NOMO-1 treated with DMSO at 0.1 percent for 48 hours (cell line): ENCODE results near the gene CPVL.

Experiments
- DNase-seq: peaks from one replicate; lab custom pipeline; 2025; ENCODE audit not compliant: unreplicated experiment; lab: John Stamatoyannopoulos, UW

CPVL gene

DNA sequence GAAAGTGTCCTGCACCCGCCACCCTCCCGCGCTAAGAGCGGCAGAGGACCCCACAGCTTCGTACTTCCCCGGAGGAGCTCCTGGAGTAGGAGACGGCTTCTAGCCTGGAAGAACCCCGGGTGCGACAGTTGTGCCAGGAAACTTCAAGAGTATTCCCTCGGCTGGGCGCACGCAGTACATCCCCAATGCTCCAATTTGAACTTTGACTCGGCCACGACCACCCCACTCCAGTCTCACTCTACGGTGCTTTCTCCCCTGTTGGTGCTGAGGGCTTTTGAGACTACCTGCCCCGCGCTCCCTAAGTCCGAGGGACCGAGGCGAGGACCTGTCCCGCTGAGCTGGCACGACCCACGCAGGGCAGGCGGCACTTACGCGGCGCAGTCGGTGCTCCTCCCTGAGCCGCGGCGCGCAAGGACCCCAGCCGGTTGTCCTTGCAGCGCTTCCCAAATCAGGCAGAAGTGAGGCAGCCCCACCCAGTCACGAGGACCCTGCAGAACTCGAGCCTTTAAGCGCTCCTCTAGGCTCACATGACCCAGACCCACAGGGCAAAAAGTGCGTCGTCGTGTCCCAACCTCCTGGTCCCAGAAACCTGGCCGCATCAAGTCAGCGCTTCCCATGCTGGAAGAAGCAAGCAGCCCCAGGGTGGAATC lies at the start of gene CPVL:
CPVL (minus strand) TSS at position 481 of the 650 bp plus-strand sequence. CDS start 25,476 bp downstream, outside the sequence.
- peak; percentile 63 for DNase-seq

DNA sequence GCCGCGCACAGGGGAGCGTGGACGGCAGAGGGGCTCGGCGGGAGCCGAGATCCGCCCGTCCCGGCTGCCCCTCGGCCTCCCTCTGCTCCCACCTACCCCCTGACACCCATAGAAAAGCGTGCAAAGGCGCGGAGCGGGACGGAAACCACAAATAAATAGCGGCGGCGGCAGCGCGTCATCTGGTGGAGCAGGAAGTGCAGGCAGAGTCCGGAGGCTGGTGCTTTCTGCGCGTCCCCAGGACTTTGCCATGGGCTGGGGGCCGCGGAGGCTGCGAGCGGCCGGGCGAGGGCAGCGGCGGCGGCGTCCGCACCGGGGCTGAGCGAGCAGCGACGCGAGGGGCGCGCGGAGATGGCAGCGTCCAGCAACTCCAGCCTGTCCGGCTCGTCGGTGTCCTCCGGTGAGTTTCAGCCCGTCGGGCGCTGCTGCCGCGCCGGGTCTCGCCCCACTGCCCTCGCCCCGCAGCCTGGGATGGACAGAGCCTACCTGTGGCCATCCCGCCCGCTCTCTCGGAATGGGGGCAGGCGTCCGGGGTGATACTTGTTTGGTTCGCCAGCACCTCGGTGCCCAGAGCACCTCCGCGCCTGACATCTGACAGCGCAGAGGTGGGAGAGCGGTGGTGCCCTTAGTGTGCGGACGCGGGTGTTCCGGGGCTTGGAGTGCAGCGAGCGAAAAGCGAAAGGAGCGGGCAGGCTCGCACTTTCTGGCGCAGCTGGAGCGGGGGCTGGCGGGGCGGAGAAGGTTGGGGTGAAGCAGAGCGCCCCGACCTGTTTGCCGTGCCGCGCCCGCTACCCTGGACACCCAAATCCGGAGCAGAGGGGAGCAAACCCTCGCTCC lies 48.5 kb upstream of the CPVL start, which contains the start of gene CHN2:
CHN2 (plus strand) TSS at position 182 of the 834 bp plus-strand sequence.
- peak; percentile 40 for DNase-seq

DNA sequence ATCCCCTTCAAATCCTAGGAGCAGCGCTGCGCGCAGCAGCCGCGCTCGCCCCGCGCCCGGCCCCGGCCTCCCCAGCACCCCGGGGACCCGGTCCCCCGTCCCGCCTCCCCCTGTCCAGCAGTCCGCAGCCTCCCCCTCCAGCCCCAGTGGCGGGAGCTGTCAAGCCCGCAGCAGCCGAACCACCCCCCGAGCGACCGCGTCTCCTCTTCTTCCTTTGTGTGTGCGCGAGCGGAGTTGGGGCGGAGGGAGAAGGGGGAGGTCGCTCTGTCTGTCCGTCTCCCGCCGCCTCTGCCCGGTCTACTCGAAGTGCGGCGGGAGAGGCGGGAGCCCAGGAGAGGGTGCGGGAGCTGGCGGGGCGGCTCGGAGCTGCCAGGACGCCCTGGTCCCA lies 47.9 kb upstream of the CPVL start:
- DNase-seq, result no peak

DNA sequence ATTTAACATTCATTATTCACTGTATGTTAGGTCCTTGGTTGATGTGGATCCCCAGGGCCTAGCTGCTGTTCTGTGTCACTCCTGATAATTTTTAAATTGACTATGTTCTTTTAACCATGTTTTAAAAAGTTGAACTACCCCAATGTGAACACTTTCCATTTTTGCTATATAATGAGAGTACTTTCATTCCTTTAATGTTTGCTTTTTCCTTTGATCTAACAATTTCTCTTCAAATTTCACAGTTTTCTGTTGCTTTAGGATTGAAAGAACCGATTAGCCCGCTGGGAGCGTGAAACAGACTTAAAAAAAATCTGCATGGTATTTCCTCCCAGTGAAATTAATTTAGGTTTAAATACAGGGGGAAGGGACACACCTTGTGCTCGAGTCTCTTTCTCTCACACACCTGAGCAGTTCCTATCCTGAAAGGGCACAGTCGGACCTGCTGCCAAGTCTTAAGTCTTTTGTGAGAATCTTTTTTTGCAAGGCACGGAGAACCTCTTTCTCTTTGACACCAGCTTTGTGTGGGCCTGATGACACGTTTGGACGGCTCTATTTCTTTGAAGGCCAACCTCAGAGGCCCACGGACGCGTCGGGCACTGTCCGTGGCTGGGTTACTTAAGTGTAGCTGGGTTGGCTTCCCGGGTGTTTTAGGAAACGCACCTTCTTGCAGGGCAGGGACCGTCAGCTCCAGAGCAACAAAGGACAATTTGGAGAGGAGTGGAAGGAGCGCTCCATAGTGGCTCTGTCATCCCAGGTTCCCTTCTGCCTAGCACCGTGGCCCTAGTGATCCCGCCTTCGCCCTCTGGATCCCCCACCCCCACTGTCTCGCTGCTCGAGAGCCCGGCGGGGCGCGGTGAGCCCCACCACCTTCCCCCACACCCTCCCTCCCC lies 47.2 kb upstream of the CPVL start:
- no peak for DNase-seq

DNA sequence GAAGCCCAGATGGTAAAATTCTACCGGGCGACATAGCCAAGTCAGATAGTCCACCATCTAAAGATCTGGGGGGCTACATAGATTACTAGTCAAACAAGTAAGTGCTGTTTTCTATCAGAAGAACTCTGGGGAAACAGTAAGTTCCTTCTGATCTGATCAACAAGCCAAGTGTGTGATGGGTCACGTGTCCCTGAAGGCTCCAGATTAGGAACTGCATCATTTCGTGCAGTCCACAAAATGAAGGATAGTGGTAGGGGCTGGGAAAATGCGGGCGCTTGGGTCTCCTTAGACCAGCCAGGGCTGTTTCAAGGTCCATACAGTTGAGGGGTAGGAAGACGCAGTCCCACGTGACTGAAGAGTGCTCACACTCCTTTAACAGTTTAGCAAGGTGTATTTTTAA lies 46.5 kb upstream of the CPVL start:
- no peak for DNase-seq

DNA sequence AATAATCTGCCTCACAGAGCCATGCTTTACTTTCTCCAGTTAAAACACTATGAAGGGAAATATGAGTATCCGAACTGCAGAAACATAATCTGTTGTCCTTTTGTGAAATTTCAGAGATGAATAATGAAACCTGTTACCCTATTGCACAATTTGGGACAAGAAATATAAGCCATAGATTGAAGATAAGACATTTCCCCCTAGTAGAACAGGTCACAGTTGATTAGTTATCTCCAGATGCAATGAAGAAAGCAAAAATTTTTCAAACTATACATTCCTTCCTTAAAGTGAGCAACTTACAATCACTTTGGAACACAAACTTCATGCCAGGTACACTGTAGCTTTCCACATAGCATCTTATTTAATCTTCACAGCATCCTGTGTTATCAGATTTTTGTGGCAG lies 46.0 kb upstream of the CPVL start:
- DNase-seq, result no peak

DNA sequence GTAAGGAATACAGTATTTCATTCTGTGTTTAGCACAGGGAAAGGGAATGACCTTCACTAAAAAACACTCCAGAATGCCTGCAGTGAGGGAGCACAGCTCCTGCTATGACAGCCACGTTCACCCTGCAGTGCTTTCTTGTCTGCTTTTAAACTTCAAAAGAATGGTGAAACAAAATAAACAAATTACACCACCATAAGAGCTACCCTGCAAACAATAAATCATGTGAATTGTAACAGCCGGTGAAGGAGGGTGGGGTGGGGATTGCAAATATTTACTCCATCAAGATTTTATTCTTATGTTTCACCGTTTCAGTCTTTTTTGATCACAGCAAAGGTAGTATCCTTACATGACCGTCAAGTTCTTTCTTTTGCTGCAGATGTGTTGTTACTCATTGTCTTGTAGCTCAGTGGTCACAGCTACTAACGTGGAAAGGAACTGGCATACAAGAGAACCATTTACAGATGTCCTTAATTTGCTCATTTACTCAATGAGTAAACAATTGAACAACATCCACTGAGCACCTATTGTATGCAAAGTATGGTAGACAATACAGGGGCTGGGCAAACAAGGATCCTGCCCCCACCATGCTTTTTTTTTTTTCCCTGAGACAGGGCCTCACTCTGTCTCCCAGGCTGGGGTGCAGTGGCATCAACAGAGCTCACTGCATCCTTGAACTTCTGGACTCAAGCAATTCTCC lies 44.2 kb upstream of the CPVL start:
- DNase-seq, result no peak

DNA sequence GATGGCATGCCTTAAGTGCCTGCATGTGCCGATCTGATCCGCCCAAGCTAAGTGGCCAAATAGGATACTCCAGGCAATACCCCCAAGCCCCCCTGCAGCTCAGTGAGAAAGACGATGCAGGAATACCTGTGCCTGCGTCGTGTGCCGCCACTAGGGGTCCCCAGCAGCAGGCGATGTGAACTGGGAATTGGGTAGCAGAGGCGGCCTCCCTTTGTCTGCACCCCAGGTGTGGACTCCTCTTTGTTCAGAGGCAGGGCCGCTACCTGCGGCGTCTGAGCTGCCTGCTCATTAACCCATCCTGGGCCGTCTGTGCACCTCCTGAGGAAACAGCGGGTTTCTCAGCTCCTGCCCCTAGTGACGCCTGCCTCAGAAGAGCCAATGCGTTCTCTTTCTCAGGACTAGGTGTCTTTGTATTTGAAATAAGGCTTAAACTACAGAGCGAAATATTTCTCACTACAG lies 43.4 kb upstream of the CPVL start:
- peak; percentile 28 for DNase-seq

DNA sequence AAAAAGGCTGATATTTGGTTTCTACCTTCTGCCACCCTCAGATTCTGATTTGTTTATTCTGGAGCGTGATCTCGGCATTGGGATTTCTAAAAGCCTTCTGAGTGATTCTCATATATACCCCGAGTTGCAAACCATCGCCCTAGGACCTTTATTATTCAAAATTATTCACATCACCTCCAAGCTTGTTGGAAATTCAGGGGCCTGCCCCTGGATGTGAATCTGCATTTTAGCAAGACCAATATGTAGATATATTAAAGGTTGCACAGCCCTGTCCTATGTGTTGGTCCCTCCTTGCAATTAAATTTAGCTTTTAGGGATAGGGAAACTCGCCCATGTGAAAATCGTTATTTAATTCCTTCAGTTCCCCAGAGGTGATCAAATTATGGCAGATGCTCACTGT lies 39.3 kb upstream of the CPVL start:
- no peak for DNase-seq

DNA sequence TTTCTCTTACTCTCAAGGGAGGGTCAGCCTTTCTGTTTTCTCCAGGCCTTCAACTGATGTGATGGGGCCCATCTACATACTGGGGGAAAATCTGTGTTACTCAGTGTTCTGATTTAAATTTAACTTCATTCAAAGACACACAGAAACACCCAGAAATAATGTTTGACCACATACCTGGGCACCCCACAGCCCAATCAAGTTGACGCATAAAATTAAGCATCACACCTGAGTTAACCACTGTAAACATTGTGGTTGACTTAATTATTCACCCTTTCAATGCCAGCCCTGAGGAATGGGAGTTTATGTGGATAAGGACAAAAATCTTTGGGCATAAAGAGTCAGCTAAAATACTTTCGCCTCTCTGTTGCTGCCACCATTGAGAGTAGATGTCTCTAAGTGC lies 38.3 kb upstream of the CPVL start:
- DNase-seq, result no peak

DNA sequence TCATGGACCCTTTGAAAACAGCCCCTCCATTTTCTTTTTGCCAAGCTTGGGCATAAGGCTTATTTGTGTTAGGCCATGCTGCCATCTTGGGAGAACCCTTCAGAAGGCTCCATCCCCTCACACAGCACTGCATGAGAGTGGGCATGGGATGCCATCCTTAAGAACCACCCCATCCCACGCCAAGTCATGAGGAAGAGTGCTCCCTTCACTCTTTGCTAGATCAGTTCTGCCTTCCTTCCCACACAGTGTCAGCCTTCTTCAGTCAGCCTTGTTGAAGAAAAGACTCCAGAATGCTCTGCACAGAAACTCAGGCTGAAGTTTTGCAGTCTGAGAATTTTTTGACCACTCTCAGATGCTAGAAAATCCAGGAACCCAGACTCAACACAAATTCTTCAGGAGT lies 32.8 kb upstream of the CPVL start:
- no peak for DNase-seq

DNA sequence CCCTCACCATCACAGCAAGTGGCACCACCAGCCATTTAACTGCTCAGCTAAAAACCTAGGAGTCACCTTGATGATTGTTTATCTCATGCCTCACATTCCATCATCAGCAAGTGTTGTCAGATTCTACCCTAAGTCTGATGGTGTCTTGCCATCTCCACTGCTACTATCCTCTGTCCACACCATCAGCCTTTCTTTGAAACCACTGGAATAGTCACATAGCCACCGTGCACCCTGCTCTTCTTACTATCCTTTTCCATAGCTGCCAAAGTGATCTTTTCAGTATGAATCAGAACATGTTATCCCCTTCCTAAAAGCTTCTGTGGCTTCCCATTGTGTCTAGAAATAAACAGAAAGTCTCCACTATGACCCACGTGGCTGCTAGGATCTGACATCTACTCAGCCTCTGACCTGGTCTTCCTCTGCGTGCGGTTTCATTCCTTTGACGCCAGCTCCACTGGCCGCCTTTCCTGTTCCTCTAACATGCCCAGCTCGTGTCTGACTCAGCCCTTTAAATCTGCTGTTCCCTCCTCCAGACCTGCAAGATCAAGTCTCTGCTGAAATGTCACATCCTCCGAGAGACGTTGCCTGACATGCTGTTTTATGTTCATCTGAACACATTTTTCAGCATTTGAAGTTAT lies 31.7 kb upstream of the CPVL start:
- peak; percentile 86 for DNase-seq

DNA sequence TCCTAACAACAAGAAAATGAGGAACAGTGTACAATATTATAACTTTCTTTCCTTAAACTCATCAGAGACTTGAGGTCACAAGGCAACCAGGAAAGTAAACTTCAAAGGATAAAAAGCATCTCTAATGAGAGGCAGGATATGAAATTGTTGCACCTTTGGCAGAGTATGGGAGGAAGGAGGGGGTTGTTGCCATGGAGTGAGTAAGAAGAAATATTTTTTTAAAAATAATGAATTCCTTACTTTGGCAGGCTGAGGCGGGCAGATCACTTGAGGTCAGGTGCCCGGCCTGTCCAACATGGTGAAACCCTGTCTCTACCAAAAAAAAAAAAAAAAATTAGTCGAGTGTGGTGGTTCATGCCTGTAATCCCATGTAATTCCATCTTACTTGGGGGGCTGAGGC lies 27.1 kb upstream of the CPVL start:
- DNase-seq, result no peak

DNA sequence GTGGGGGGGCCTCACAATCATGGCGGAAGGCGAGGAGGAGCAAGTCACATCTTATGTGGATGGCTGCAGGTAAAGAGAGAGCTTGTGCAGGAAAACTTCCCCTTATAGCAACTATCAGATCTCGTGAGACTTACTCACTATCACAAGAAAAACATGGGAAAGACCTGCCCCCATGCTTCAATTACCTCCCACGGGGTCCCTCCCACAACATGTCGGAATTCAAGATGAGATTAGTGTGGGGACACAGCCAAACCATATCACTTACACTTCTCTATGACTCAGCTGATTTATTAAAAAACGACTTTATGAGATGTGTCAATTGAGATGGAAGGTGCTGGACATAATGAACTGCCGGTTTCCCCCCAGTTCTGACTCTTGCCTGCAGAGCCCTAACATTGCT lies 24.4 kb upstream of the CPVL start:
- DNase-seq, result no peak

DNA sequence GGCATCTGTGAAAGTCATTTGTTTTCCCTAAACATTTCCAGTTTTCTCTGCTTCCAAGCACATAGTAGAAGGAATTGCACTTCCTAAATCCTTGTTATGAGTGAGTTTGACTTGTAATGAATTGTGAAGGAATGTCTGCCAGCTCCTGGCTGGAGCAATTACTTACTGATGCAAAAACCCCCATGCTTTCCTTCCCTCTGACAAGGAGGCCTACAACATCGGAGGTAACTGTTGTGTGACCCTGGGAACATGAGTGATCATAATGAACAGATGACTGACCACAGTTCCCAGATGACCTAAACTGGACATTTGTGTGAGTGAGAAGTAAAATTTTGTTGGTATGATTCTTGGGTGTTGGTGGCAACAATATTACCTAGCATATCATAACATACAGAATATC lies 21.4 kb upstream of the CPVL start:
- no peak for DNase-seq

DNA sequence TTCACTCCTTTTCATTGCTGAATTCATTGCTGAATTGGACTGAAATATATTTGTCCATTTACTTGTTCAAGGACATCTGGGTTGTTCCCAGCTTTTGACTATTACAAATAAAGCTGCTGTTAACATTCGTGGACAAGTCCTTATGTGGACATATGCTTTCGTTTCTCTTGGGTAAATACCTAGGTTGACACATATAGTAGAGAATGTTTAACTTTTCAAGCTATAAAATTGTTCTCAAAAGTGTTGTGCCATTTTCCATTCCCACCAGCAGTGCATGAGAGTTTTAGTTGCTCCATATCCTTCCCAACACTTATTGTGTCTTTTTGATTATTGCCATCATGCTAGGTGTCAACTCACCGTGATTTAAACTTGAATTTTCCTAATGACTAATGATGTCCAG lies 17.5 kb upstream of the CPVL start:
- no peak for DNase-seq

DNA sequence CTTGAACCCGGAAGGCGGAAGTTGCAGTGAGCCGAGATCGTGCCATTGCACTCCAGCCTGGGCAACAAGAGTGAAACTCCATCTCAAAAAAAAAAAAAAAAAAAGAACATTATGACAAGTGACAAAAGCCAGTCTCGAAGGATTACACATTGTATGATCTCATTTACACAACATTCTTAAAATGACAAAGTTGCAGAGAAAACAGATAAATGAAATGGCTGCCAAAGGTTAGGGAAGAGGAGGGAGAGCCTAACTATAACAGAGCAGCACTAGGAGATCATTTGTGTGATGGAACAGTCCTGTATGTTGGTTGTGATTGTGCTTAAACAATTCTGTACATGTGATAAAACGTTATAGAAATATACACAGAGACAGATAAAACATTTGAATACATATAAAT lies 16.2 kb upstream of the CPVL start:
- DNase-seq, result no peak

DNA sequence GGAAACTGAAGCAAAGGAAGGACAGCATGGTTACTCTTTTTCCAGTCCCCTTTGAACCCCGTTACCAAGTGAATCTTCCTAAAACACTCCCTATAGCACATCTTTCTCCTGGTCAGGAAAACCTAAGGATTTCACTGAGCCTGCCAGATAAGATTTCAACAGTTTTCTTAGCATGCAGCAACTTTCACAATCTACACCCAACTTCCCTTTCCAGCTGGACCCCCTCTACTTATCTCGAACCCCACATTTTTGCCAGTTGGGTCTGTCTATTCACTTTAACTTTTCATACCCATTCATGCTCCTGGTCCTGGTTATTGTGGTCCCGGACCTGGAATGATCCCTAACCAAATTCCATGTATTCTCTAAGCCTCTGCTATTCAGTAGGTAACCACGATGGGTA lies 14.9 kb upstream of the CPVL start:
- DNase-seq, result no peak

DNA sequence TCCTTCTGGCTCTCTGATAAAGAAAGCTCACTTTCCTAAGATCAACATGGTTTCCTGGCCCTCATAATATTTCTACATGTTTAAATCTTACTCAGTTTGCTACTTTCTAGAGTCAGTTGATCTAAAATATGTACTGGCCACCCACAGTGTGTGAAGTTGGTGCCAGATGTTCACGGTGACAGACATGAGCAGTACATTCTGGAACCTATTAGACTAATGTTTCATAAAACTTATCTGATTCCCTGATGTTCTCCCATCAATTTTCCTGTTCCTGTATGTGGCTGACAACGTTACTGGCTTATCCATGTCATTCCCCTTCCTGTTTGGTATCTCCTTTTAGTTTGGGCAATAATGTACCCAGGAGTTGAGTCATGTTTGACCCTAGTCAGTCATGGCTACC lies 13.7 kb upstream of the CPVL start:
- no peak for DNase-seq

DNA sequence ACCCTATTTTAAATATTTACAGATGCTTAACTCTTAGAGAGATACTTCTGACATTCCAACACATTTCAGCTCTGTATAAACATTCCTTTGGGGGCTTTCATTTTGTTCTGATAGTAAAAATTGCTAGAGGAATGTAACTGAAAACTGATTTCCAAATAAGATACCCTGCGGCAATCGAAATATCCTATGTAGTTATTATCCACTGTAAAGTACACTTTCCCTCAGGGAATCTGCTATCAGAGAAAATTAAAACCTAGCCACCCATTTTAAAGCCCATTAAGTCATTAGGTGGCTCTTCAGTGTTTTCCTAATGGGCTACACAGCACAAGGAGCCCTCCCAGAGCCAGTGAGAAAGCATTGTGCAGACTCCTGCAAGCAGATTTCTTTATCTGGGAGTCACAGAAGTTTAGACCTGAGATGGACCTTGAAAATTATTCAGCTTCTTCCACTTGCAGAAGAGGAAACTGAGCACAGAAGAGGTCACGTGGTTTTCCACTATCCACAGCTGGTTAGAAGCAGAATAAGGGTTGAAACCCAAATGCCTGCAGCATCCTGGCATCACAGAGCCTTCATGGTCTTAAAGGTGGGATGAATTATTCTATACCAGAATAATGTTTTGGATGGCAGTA lies 12.6 kb upstream of the CPVL start:
- DNase-seq, result no peak
